Neural cell (in vitro differentiated cells): ENCODE measurements around the gene ZBTB7B. TPM values are rescaled to one million over a fixed set of nuclear protein-coding genes. Genes with fewer than 3 reads are reported as not detected.

Source experiments
- H2AFZ ChIP-seq: fragments of 200-600, 300-800 bp; sonication (generic), shearing (Covaris generic); 2 replicates; pipeline ENCODE4 v1.6.0; 2014; ENCODE audit warnings: low read depth, mild to moderate bottlenecking, antibody characterized with exemption, low read length, moderate library complexity
- H3F3A ChIP-seq: fragments of 200-600 bp; shearing (Covaris generic); 2 replicates; pipeline ENCODE4 v1.6.1; 2016; ENCODE audit warnings: mild to moderate bottlenecking, moderate library complexity, mixed read lengths, antibody characterized with exemption, low read length; ENCODE audit not compliant: insufficient read depth, poor library complexity, severe bottlenecking
- H3K27ac ChIP-seq: fragments of 200-600, 300-800 bp; sonication (generic), shearing (Covaris generic); 2 replicates; pipeline ENCODE4 v1.5.1; 2014; ENCODE audit warnings: mild to moderate bottlenecking, low read length, moderate library complexity
- H3K27me3 ChIP-seq: fragments of 300-800, 200-600 bp; sonication (generic), shearing (Covaris generic); 2 replicates; pipeline ENCODE4 v1.6.0; 2014; ENCODE audit warnings: mild to moderate bottlenecking, low read depth, low read length, moderate library complexity; ENCODE audit not compliant: insufficient read depth
- H3K36me3 ChIP-seq: fragments of 300-800, 200-600 bp; sonication (generic), shearing (Covaris generic); 2 replicates; pipeline ENCODE4 v1.5.1; 2014; ENCODE audit warnings: mild to moderate bottlenecking, antibody characterized with exemption, low read length, moderate library complexity; ENCODE audit not compliant: insufficient read depth
- H3K4me2 ChIP-seq: fragments of 300-800, 200-600 bp; sonication (generic), shearing (Covaris generic); 2 replicates; pipeline ENCODE4 v1.6.0; 2014; ENCODE audit warnings: mild to moderate bottlenecking, low read length
- H3K4me3 ChIP-seq: fragments of 300-800, 200-600 bp; sonication (generic), shearing (Covaris generic); 2 replicates; pipeline ENCODE4 v1.5.1; 2014; ENCODE audit warnings: mild to moderate bottlenecking, low read length, moderate library complexity
- H3K79me2 ChIP-seq: fragments of 200-600 bp; shearing (Covaris generic); replicated peaks from 2 replicates; pipeline ENCODE4 v1.6.0; 2014; ENCODE audit warnings: mild to moderate bottlenecking, low read length, moderate library complexity; ENCODE audit not compliant: insufficient read depth
- H3K9ac ChIP-seq: fragments of 300-800, 200-600 bp; sonication (generic), shearing (Covaris generic); 2 replicates; pipeline ENCODE4 v1.6.1; 2016; ENCODE audit warnings: mild to moderate bottlenecking, low read length, mixed read lengths
- H3K9me2 ChIP-seq: fragments of 200-600 bp; shearing (Covaris generic); 2 replicates; pipeline ENCODE4 v1.6.1; 2016; ENCODE audit warnings: mild to moderate bottlenecking, low read length, mixed read lengths; ENCODE audit not compliant: insufficient read depth
- H3K9me3 ChIP-seq: fragments of 200-600, 300-800 bp; sonication (generic), shearing (Covaris generic); 2 replicates; pipeline ENCODE4 v1.6.1; 2016; ENCODE audit warnings: mild to moderate bottlenecking, mixed run types, low read length, moderate library complexity, mixed read lengths
- H4K20me1 ChIP-seq: fragments of 200-600 bp; shearing (Covaris generic); 2 replicates; pipeline ENCODE4 v1.6.1; 2016; ENCODE audit warnings: mild to moderate bottlenecking, mixed run types; ENCODE audit not compliant: insufficient read depth
- CTCF ChIP-seq: fragments of 450-650 bp; IDR thresholded peaks from 2 replicates; pipeline ENCODE4 v1.5.1; 2014; ENCODE audit warnings: antibody characterized with exemption, mild to moderate bottlenecking, moderate library complexity; ENCODE audit not compliant: poor library complexity, severe bottlenecking
- EP300 ChIP-seq: fragments of 450-650 bp; conservative IDR thresholded peaks from 2 replicates; pipeline ENCODE4 v1.6.1; 2014; ENCODE audit warnings: antibody characterized with exemption, mild to moderate bottlenecking, moderate library complexity; ENCODE audit not compliant: poor library complexity, severe bottlenecking
- EZH2 ChIP-seq: fragments of 200-600, 300-800 bp; shearing (Covaris generic), sonication (generic); IDR thresholded peaks from 2 replicates; pipeline ENCODE4 v1.6.1; 2014; ENCODE audit warnings: antibody characterized with exemption, low read length, borderline replicate concordance, mild to moderate bottlenecking; ENCODE audit not compliant: insufficient read depth, poor library complexity, severe bottlenecking
- MXI1 ChIP-seq: fragments of 450-650 bp; conservative IDR thresholded peaks from 2 replicates; pipeline ENCODE4 v1.6.1; 2014; ENCODE audit warnings: antibody characterized with exemption, mild to moderate bottlenecking; ENCODE audit not compliant: poor library complexity, severe bottlenecking
- POLR2AphosphoS5 ChIP-seq: IDR thresholded peaks from 2 replicates; pipeline ENCODE4 v1.6.1; 2012
- RAD21 ChIP-seq: fragments of 450-650 bp; conservative IDR thresholded peaks from 2 replicates; pipeline ENCODE4 v1.6.1; 2014; ENCODE audit warnings: antibody characterized with exemption, mild to moderate bottlenecking, moderate library complexity
- REST ChIP-seq: IDR thresholded peaks from 2 replicates; pipeline ENCODE4 v1.6.1; 2012; ENCODE audit warnings: borderline replicate concordance
- SMC3 ChIP-seq: fragments of 450-650 bp; conservative IDR thresholded peaks from 2 replicates; pipeline ENCODE4 v1.6.1; 2014; ENCODE audit warnings: antibody characterized with exemption, mild to moderate bottlenecking, moderate library complexity; ENCODE audit not compliant: poor library complexity
- TAF1 ChIP-seq: IDR thresholded peaks from 2 replicates; pipeline ENCODE4 v1.6.1; 2012; ENCODE audit warnings: low read depth
- polyA plus RNA-seq: library from polyadenylated mRNA; depleted of rRNA; stranded (reverse); fragments of >200 nt; gene quantifications from 2 replicates; pipeline ENCODE4 v1.2.3, GENCODE V29; 2014

The ZBTB7B gene
- polyA plus RNA-seq, 1 donor from 2014 or later = 0.54 TPM

- Histone ChIP-seq H4K20me1 (no peaks in the 10 kb centered on the region), H3F3A (no peaks in the 10 kb centered on the region), H3K27ac (no peak overlapping the region), H3K27me3 (no peaks in the 10 kb centered on the region), H3K36me3 (no peaks in the 10 kb centered on the region), H3K9me2 (no peaks in the 10 kb centered on the region), H3K4me2 (no peak overlapping the region), H3K9ac (no peak overlapping the region), H3K79me2 (no peaks in the 10 kb centered on the region), H3K4me3 (no peak overlapping the region), H3K9me3 (no peaks in the 10 kb centered on the region), H2AFZ (no peak overlapping the region)
- TF ChIP-seq CTCF = no peak
- TF ChIP-seq EZH2 = no peak
- no peak for TF ChIP-seq POLR2AphosphoS5
- no peak for TF ChIP-seq SMC3
Observed at GRCh38 chr1:155043793-155044192, 41.2 kb downstream of the ZBTB7B start.

- H3K9me2 ChIP-seq = no peaks in the 10 kb centered on the region
- no peaks in the 10 kb centered on the region for H3K79me2 ChIP-seq
- H3K9me3 ChIP-seq = no peaks in the 10 kb centered on the region
- H3K27me3 ChIP-seq = no peaks in the 10 kb centered on the region
- TF ChIP-seq EZH2 (no peak), REST (no peak), POLR2AphosphoS5 (no peak), TAF1 (no peak), MXI1 (no peak), CTCF (no peak), EP300 (no peak), RAD21 (no peak), SMC3 (no peak)
- no peaks in the 10 kb centered on the region for H3F3A ChIP-seq
- no peak overlapping the region for H3K4me3 ChIP-seq
- H3K36me3 ChIP-seq = no peaks in the 10 kb centered on the region
- no peak overlapping the region for H3K9ac ChIP-seq
- H3K4me2 ChIP-seq = no peak overlapping the region
- H4K20me1 ChIP-seq = no peaks in the 10 kb centered on the region
- no peak overlapping the region for H3K27ac ChIP-seq
- no peak overlapping the region for H2AFZ ChIP-seq
Observed at GRCh38 chr1:155044365-155044764, 41.8 kb downstream of the ZBTB7B start.
